PFSK-1 (cell line): ENCODE data around the gene GTF2A2.

Source experiments
- FOXP2 ChIP-seq: optimal IDR thresholded peaks from 2 replicates; pipeline ENCODE3; 2011; ENCODE audit warnings: borderline replicate concordance, control low read depth, inconsistent platforms; ENCODE audit not compliant: insufficient read depth; ENCODE audit errors: extremely low read length, extremely low read depth
- POLR2AphosphoS5 ChIP-seq: IDR thresholded peaks from 2 replicates; pipeline ENCODE4 v1.6.1; 2012; ENCODE audit warnings: low read depth, mild to moderate bottlenecking, control low read depth, low read length, moderate library complexity
- REST ChIP-seq, 2 experiments: IDR thresholded peaks; 2 replicates each; pipeline versions ENCODE4 v1.6.1 to v1.8.0; 2011 to 2012; ENCODE audit warnings: low read depth in 2 of 2, low read length in 2 of 2, control low read depth in 1 of 2, inconsistent platforms in 1 of 2, mild to moderate bottlenecking in 1 of 2, moderate library complexity in 1 of 2; ENCODE audit not compliant: insufficient read depth in 1 of 2

GRCh38 chr15:59686389-59686788 is 29.1 kb upstream of the GTF2A2 start:
- TF ChIP-seq REST (IDR thresholded peaks at IDR 0.05; ENCODE audit: insufficient read depth in 1 of 2, low read depth in 2 of 2, low read length in 2 of 2) = no peak
- TF ChIP-seq POLR2AphosphoS5 = no peak
- no peak for TF ChIP-seq FOXP2
